ENCODE data around the gene RAB5B.
A peak's percentile ranks its signal among the peaks of the same experiment; 100 is the strongest.

The RAB5B gene

DNA sequence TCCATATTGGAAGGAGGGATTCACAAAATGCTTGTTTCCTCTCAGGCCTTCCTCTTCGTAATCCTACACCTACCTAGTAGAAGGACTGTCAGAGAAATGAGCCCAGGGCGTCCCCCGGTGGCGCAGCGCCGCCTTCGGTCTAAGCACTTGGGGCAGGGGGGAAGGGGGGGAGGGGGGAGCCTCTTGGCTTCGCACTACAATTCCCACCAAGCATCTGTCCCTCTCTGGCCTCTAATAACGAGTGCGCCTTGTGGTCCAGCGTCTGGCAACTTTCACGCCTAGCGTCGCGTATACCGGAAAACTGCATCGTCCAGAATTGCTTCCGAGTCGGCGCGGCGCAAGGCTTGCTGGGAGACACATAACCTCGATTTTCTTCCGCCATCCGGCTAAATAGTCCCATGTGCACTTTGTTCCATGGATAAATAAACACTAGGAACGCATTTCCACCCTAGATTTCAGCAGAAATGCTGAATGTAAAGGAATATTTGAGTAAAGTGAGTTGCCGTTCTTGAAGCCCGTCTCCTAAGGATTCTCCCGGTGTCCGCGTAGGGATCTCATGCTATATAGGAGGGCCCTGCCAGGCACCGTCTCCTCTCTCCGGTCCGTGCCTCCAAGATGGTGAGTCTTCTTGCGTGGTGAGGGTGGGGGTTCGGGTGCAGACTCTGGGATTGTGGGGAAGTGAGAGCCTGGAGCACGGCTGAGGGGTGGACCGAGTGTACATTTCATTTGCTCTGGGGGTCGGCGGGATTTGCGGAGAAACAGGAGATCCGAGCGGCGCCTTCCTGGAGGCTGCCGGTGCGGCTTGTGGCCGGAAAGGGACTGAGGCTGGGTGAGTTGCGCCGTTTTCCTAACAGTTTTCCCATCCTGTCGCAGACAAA lies 67.9 kb downstream of the RAB5B start, which contains the start of gene RPS26 (continued):
- TF ChIP-seq IKZF3 (tag by site-specific recombination; IDR thresholded peaks at IDR 0.05) (0 out of 2 replicates have a peak, but pooled peaks have one; percentile 44), ZNF560 (tag by site-specific recombination; IDR thresholded peaks at IDR 0.05; ENCODE audit: borderline replicate concordance) (no peak), BCL11B (tag by site-specific recombination; IDR thresholded peaks at IDR 0.05; ENCODE audit: low read depth) (no peak), ZNF792 (tag by site-specific recombination; IDR thresholded peaks at IDR 0.05) (no peak), ZIC2 (tag by site-specific recombination; IDR thresholded peaks at IDR 0.05) (peak; percentile 55), KLF16 (tag by site-specific recombination; IDR thresholded peaks at IDR 0.05) (peak; percentile 94), ZBTB21 (tag by site-specific recombination; IDR thresholded peaks at IDR 0.05) (peak; percentile 90), ZNF629 (tag by site-specific recombination; IDR thresholded peaks at IDR 0.05) (peak; percentile 95), ZNF514 (tag by site-specific recombination; IDR thresholded peaks at IDR 0.05) (no peak), SP3 (tag by site-specific recombination; IDR thresholded peaks at IDR 0.05) (peak; percentile 97), ZNF747 (tag by site-specific recombination; IDR thresholded peaks at IDR 0.05) (no peak), ZNF16 (tag by site-specific recombination; IDR thresholded peaks at IDR 0.05; ENCODE audit: low read depth) (no peak), FEZF1 (tag by site-specific recombination; IDR thresholded peaks at IDR 0.05) (peak; percentile 52; the same call in 1 of the 2 replicates), ZNF660 (tag by site-specific recombination; IDR thresholded peaks at IDR 0.05) (peak; percentile 83), ZNF549 (tag by site-specific recombination; IDR thresholded peaks at IDR 0.05) (no peak), ZNF791 (tag by site-specific recombination; IDR thresholded peaks at IDR 0.05) (no peak), ZNF221 (tag by site-specific recombination; IDR thresholded peaks at IDR 0.05; ENCODE audit: borderline replicate concordance) (no peak), ZNF48 (tag by site-specific recombination; IDR thresholded peaks at IDR 0.05) (no peak), ZNF558 (tag by site-specific recombination; IDR thresholded peaks at IDR 0.05) (peak; percentile 87; the same call in 1 of the 2 replicates)
- TF ChIP-seq, protein P1, sequence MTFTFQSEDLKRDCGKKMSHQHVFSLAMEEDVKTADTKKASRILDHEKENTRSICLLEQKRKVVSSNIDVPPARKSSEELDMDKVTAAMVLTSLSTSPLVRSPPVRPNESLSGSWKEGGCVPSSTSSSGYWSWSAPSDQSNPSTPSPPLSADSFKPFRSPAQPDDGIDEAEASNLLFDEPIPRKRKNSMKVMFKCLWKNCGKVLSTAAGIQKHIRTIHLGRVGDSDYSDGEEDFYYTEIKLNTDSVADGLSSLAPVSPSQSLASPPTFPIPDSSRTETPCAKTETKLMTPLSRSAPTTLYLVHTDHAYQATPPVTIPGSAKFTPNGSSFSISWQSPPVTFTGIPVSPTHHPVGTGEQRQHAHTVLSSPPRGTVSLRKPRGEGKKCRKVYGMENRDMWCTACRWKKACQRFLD (tag by site-specific recombination; IDR thresholded peaks at IDR 0.05): no peak
- TF ChIP-seq, protein P2, sequence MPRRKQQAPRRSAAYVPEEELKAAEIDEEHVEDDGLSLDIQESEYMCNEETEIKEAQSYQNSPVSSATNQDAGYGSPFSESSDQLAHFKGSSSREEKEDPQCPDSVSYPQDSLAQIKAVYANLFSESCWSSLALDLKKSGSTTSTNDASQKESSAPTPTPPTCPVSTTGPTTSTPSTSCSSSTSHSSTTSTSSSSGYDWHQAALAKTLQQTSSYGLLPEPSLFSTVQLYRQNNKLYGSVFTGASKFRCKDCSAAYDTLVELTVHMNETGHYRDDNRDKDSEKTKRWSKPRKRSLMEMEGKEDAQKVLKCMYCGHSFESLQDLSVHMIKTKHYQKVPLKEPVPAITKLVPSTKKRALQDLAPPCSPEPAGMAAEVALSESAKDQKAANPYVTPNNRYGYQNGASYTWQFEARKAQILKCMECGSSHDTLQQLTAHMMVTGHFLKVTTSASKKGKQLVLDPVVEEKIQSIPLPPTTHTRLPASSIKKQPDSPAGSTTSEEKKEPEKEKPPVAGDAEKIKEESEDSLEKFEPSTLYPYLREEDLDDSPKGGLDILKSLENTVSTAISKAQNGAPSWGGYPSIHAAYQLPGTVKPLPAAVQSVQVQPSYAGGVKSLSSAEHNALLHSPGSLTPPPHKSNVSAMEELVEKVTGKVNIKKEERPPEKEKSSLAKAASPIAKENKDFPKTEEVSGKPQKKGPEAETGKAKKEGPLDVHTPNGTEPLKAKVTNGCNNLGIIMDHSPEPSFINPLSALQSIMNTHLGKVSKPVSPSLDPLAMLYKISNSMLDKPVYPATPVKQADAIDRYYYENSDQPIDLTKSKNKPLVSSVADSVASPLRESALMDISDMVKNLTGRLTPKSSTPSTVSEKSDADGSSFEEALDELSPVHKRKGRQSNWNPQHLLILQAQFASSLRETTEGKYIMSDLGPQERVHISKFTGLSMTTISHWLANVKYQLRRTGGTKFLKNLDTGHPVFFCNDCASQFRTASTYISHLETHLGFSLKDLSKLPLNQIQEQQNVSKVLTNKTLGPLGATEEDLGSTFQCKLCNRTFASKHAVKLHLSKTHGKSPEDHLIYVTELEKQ (tag by site-specific recombination; IDR thresholded peaks at IDR 0.05; ENCODE audit: borderline replicate concordance): peak; percentile 54; the same call in 1 of the 2 replicates
- TF ChIP-seq, protein P3, sequence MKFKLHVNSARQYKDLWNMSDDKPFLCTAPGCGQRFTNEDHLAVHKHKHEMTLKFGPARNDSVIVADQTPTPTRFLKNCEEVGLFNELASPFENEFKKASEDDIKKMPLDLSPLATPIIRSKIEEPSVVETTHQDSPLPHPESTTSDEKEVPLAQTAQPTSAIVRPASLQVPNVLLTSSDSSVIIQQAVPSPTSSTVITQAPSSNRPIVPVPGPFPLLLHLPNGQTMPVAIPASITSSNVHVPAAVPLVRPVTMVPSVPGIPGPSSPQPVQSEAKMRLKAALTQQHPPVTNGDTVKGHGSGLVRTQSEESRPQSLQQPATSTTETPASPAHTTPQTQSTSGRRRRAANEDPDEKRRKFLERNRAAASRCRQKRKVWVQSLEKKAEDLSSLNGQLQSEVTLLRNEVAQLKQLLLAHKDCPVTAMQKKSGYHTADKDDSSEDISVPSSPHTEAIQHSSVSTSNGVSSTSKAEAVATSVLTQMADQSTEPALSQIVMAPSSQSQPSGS (tag by site-specific recombination; IDR thresholded peaks at IDR 0.05; ENCODE audit: low read depth): no peak
- TF ChIP-seq, protein P4, sequence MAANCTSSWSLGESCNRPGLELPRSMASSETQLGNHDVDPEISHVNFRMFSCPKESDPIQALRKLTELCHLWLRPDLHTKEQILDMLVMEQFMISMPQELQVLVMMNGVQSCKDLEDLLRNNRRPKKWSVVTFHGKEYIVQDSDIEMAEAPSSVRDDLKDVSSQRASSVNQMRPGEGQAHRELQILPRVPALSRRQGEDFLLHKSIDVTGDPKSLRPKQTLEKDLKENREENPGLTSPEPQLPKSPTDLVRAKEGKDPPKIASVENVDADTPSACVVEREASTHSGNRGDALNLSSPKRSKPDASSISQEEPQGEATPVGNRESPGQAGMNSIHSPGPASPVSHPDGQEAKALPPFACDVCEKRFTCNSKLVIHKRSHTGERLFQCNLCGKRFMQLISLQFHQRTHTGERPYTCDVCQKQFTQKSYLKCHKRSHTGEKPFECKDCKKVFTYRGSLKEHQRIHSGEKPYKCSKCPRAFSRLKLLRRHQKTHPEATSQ (tag by site-specific recombination; IDR thresholded peaks at IDR 0.05): 0 out of 2 replicates have a peak, but pooled peaks have one; percentile 18
- TF ChIP-seq, protein P5, sequence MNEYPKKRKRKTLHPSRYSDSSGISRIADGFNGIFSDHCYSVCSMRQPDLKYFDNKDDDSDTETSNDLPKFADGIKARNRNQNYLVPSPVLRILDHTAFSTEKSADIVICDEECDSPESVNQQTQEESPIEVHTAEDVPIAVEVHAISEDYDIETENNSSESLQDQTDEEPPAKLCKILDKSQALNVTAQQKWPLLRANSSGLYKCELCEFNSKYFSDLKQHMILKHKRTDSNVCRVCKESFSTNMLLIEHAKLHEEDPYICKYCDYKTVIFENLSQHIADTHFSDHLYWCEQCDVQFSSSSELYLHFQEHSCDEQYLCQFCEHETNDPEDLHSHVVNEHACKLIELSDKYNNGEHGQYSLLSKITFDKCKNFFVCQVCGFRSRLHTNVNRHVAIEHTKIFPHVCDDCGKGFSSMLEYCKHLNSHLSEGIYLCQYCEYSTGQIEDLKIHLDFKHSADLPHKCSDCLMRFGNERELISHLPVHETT (tag by site-specific recombination; IDR thresholded peaks at IDR 0.05): peak; percentile 100
- TF ChIP-seq, protein P6, sequence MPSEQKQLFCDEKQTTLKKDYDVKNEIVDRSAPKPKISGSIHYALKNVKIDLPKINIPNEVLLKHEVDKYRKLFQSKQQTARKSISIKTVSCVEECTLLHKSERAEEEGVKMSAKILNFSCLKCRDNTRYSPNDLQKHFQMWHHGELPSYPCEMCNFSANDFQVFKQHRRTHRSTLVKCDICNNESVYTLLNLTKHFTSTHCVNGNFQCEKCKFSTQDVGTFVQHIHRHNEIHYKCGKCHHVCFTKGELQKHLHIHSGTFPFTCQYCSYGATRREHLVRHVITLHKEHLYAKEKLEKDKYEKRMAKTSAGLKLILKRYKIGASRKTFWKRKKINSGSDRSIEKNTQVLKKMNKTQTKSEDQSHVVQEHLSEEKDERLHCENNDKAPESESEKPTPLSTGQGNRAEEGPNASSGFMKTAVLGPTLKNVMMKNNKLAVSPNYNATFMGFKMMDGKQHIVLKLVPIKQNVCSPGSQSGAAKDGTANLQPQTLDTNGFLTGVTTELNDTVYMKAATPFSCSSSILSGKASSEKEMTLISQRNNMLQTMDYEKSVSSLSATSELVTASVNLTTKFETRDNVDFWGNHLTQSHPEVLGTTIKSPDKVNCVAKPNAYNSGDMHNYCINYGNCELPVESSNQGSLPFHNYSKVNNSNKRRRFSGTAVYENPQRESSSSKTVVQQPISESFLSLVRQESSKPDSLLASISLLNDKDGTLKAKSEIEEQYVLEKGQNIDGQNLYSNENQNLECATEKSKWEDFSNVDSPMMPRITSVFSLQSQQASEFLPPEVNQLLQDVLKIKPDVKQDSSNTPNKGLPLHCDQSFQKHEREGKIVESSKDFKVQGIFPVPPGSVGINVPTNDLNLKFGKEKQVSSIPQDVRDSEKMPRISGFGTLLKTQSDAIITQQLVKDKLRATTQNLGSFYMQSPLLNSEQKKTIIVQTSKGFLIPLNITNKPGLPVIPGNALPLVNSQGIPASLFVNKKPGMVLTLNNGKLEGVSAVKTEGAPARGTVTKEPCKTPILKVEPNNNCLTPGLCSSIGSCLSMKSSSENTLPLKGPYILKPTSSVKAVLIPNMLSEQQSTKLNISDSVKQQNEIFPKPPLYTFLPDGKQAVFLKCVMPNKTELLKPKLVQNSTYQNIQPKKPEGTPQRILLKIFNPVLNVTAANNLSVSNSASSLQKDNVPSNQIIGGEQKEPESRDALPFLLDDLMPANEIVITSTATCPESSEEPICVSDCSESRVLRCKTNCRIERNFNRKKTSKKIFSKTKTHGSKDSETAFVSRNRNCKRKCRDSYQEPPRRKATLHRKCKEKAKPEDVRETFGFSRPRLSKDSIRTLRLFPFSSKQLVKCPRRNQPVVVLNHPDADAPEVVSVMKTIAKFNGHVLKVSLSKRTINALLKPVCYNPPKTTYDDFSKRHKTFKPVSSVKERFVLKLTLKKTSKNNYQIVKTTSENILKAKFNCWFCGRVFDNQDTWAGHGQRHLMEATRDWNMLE (tag by site-specific recombination; conservative IDR thresholded peaks at IDR 0.05; ENCODE audit: low read depth): peak; percentile 99
